ENCODE data around the gene PDE3A.

PDE3A gene

DNA sequence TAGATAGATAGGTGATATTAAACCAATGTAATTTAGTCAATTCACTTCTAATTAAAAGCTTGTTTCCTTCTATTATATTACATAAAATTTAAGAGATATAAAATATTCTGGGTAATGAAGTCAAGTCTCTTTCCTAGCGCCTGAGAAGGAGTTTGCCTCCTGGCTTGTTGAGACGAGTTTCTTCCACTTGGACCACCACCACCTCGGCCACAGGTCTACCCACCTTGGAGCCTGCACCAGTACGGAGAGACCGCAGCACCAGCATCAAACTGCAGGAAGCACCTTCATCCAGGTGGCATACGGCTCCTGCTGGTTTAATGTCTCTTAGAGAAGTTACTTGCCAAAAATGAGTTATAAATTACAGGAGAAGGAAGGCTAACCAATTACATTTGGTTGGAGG, 247.8 kb downstream of the PDE3A start:
- no peak for DNase-seq (ENCODE audit: low spot score)
- in situ Hi-C loops (cut with MboI; ENCODE audit: low sequenced_read_pairs, unreplicated experiment): no loop called here
- TF ChIP-seq, protein P1, sequence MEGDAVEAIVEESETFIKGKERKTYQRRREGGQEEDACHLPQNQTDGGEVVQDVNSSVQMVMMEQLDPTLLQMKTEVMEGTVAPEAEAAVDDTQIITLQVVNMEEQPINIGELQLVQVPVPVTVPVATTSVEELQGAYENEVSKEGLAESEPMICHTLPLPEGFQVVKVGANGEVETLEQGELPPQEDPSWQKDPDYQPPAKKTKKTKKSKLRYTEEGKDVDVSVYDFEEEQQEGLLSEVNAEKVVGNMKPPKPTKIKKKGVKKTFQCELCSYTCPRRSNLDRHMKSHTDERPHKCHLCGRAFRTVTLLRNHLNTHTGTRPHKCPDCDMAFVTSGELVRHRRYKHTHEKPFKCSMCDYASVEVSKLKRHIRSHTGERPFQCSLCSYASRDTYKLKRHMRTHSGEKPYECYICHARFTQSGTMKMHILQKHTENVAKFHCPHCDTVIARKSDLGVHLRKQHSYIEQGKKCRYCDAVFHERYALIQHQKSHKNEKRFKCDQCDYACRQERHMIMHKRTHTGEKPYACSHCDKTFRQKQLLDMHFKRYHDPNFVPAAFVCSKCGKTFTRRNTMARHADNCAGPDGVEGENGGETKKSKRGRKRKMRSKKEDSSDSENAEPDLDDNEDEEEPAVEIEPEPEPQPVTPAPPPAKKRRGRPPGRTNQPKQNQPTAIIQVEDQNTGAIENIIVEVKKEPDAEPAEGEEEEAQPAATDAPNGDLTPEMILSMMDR (IDR thresholded peaks at IDR 0.05; ENCODE audit: borderline replicate concordance, control extremely low read depth, extremely low read depth, insufficient read depth, missing control alignments): no peak

DNA sequence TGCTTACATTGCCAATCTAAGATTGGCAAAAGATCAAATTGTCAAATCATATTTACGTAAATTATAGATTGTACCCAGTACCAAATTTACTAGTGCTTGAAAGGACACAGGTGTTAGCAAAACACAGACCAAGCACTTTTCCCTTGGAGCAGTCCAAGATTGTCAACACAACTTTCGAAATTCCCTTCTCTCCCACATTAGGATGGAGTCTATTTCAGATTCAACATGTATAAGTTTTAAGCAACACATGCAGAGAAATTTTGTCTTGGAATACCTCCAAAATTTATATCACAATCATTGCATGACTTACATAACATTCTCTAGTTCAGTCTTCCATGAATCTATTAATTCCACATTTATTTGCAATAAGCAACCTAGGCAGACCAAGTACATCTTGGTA, 251.9 kb downstream of the PDE3A start:
- TF ChIP-seq, protein P1 (IDR thresholded peaks at IDR 0.05; ENCODE audit: borderline replicate concordance, control extremely low read depth, extremely low read depth, insufficient read depth, missing control alignments): no peak
- in situ Hi-C loops (cut with MboI; ENCODE audit: low sequenced_read_pairs, unreplicated experiment): no loop called here
- DNase-seq (ENCODE audit: low spot score): no peak

DNA sequence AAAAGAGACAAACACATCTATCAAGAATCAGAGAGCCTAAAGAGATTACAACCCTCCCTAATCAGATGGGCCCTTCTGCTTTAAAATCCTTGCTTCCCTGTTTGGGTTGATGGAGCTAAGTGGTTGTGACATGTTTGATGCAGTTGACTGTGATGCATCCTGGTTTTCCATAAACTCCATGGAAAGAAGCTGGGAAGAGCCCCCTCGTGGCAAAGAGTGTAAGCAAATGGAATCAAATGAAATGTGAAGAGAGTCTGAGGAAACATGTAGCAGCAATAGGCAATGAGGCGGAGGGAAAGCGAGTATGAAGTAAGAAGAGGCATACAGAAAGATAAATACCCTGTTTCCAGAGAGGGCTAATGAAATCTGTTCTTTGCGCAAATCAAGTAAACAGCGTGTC, 256.4 kb downstream of the PDE3A start:
- DNase-seq (ENCODE audit: low spot score): no peak
- in situ Hi-C loops (cut with MboI; ENCODE audit: low sequenced_read_pairs, unreplicated experiment): no loop called here
- TF ChIP-seq, protein P1 (IDR thresholded peaks at IDR 0.05; ENCODE audit: borderline replicate concordance, control extremely low read depth, extremely low read depth, insufficient read depth, missing control alignments): no peak

DNA sequence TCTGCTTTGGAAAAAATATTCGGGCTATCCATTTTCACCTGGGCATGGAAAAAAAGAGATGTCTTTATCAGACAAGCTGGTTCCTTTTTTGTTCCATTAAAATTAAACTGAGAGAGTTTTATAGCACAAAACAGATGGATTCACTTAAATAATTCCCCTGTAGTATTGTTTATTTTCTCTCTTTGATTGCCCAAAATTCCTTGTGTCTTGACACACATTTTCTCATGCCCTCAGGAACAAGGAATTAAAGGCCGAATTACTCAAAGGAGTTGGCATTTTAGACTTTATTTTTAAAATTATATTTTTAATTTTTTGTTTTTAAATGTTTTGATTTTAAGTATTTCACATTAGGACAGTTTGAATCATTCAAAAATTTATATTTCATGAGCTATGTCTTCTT, 257.2 kb downstream of the PDE3A start:
- TF ChIP-seq, protein P1 (IDR thresholded peaks at IDR 0.05; ENCODE audit: borderline replicate concordance, control extremely low read depth, extremely low read depth, insufficient read depth, missing control alignments): no peak
- in situ Hi-C loops (cut with MboI; ENCODE audit: low sequenced_read_pairs, unreplicated experiment): no loop called here

DNA sequence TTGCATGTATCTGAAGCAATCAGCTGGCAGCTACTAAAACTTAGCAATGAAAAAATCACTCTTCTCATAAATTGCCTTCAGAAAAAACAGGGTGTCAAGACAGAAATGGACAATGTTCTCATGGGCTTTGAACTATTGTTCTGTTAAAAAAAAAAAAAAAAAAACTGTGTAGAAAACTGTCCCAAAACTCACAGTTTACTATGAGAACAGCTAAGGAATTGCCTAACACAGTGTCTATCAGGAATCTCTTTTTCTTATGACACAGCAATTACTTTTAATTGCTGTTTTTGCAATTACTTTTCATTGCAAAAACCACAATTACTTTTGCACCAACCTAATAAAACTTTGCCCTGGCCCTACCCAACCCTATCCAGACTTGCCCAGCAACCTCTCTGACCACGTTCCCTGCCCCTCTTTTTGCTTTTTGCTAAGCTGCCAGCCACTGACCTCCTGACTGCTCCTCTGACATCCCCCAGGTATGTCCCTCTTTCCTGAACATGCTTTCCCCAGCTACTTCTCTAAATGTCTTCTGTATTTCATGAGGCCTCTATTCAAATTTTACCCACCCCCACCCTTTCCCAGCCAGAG, 258.8 kb downstream of the PDE3A start:
- no peak for DNase-seq (ENCODE audit: low spot score)
- TF ChIP-seq, protein P1 (IDR thresholded peaks at IDR 0.05; ENCODE audit: borderline replicate concordance, control extremely low read depth, extremely low read depth, insufficient read depth, missing control alignments): no peak
- in situ Hi-C loops (cut with MboI; ENCODE audit: low sequenced_read_pairs, unreplicated experiment): no loop called here

More for the DNA sequence above, 257.2 kb downstream of the PDE3A start:
- no peak for DNase-seq (ENCODE audit: low spot score)

DNA sequence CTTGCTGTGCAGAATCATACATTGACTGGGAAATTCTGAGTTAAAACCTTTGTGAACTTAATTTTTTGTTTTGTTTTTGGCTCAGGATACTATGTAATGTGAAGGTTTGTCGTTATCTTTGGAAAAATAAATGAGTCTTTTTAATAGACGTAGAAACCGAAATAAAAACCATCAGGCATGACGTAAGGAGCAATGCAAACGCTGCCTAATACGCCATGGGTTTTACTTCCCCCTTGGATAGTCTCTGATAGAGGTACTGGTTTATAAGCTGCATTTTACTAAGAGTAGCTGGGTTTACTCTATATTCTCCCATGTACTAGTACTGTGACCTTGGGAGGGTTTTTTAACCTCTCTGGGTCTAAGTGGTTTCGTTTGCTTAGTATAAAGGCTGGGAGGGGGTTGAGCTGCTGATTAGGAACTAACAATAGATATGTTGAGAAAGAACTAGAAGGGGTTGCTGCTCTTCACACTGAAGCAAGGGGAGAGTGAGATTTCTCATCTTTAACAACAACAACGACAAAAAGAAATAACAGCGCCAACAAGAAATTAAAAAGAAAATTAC, 260.0 kb downstream of the PDE3A start:
- in situ Hi-C loops (cut with MboI; ENCODE audit: low sequenced_read_pairs, unreplicated experiment): no loop called here
- TF ChIP-seq, protein P1 (IDR thresholded peaks at IDR 0.05; ENCODE audit: borderline replicate concordance, control extremely low read depth, extremely low read depth, insufficient read depth, missing control alignments): no peak
- no peak for DNase-seq (ENCODE audit: low spot score)

All from GM13976 (cell line).